Karpas-422 (cell line): Measurements from ENCODE around the gene PPP1R12C. TPM values are rescaled to one million over a fixed set of nuclear protein-coding genes. Genes with fewer than 3 reads are reported as not detected.

Experiments
- DNase-seq: peaks from one replicate; pipeline ENCODE4 v3.0.0-alpha.2; 2015
- H2AFZ ChIP-seq: fragments of 200-600 bp; sonication (generic); 2 replicates; pipeline ENCODE4 v1.6.1; 2014; ENCODE audit warnings: antibody characterized with exemption, low read length, mixed read lengths
- H3K27ac ChIP-seq: fragments of 200-600 bp; sonication (generic); 2 replicates; pipeline ENCODE4 v1.5.1; 2014; ENCODE audit warnings: mild to moderate bottlenecking, low read length, moderate library complexity
- H3K27me3 ChIP-seq: fragments of 200-600 bp; sonication (generic); 2 replicates; pipeline ENCODE4 v1.6.1; 2014; ENCODE audit warnings: low read length, mixed read lengths
- H3K36me3 ChIP-seq: fragments of 200-600 bp; sonication (generic); 2 replicates; pipeline ENCODE4 v1.6.1; 2014; ENCODE audit warnings: low read length, mixed read lengths; ENCODE audit not compliant: insufficient read depth
- H3K4me1 ChIP-seq: fragments of 200-600 bp; sonication (generic); 2 replicates; pipeline ENCODE4 v1.6.1; 2014; ENCODE audit warnings: mild to moderate bottlenecking, low read length, mixed read lengths
- H3K4me2 ChIP-seq: fragments of 200-600 bp; sonication (generic); 2 replicates; pipeline ENCODE4 v1.6.1; 2014; ENCODE audit warnings: low read length, low read depth, mild to moderate bottlenecking; ENCODE audit not compliant: poor library complexity, severe bottlenecking
- H3K4me3 ChIP-seq: fragments of 200-600 bp; sonication (generic); 2 replicates; pipeline ENCODE4 v1.5.1; 2014; ENCODE audit warnings: mild to moderate bottlenecking, antibody characterized with exemption, low read length, mixed read lengths
- H3K79me2 ChIP-seq: fragments of 200-600 bp; sonication (generic); 2 replicates; pipeline ENCODE4 v1.6.1; 2014; ENCODE audit warnings: mild to moderate bottlenecking, low read length, mixed read lengths
- H3K9ac ChIP-seq: fragments of 200-600 bp; sonication (generic); 2 replicates; pipeline ENCODE4 v1.6.0; 2014; ENCODE audit warnings: low read length
- H3K9me2 ChIP-seq: fragments of 200-600 bp; sonication (generic), shearing (Covaris generic); replicated peaks from 2 replicates; pipeline ENCODE4 v1.6.0; 2014; ENCODE audit warnings: mild to moderate bottlenecking, low read length, moderate library complexity; ENCODE audit not compliant: insufficient read depth
- H3K9me3 ChIP-seq: fragments of 300-700, 200-600 bp; sonication (generic); 2 replicates; pipeline ENCODE4 v1.6.1; 2014; ENCODE audit warnings: low read length, mixed read lengths
- H4K20me1 ChIP-seq: fragments of 200-600 bp; sonication (generic); 2 replicates; pipeline ENCODE4 v1.6.1; 2014; ENCODE audit warnings: mild to moderate bottlenecking, antibody characterized with exemption, low read length, low read depth; ENCODE audit not compliant: insufficient read depth
- total RNA-seq: library from RNA; depleted of rRNA; stranded (reverse); fragments of >200 nt; shearing (Covaris generic); gene quantifications from 2 replicates; pipeline ENCODE4 v1.2.3, GENCODE V29; 2014; ENCODE audit warnings: low replicate concordance; rRNA removed

PPP1R12C gene
- 81.8 and 267 TPM in 2 replicates for total RNA-seq

DNA sequence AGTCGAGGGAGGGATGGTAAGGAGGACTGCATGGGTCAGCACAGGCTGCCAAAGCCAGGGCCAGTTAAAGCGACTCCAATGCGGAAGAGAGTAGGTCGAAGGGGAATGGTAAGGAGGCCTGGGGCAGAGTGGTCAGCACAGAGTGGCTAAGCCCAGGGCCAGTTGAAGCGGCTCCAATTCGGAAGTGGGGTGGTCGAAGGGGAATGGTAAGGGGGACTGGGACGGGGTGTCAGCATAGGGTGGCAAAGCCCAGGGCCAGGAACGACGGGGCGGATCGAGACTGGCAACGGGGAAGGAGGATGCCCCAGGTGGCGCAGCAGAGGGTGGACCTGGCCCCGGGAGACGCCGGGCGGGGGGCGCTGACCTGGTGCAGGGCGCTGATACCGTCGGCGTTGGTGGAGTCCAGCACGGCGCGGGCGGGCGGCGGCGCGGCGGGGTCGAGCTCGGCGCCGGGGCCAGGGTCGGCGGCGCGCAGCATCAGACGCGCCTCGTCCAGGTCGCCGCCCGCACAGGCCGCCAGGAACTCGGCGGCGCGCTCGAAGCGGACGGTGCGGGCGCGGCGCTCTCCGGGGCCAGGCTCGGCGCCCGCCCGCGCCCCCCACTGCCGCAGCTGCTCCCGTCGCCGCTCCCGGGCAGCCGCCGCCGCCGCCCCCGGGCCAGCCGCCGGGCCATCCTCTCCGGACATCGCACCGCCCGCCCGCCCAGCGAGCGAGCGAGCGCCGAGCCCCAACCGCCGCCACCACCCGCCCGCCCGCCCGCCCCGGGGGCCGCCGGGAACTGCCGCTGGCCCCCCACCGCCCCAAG is at the start of gene PPP1R12C:
Gene PPP1R12C, minus strand, starts transcription at position 779 of the 804 bp plus-strand sequence. Its CDS starts 94 bp downstream, at position 685.
- H3K27ac ChIP-seq, result peak within 1 kb of the TSS; percentile 82
- peaks cover 59% of the 10 kb centered on the region for H3K79me2 ChIP-seq
- H3K4me3 ChIP-seq, result peak within 1 kb of the TSS; percentile 93
- no peaks in the 10 kb centered on the region for H3K9me2 ChIP-seq
- peaks cover 48% of the 10 kb centered on the region for H4K20me1 ChIP-seq
- peaks cover 8% of the 10 kb centered on the region for H3K36me3 ChIP-seq
- peaks cover 71% of the 10 kb centered on the region for H3K4me1 ChIP-seq
- H3K27me3 ChIP-seq, result no peaks in the 10 kb centered on the region
- H3K9me3 ChIP-seq, result no peaks in the 10 kb centered on the region
- H3K9ac ChIP-seq, result peak within 1 kb of the TSS; percentile 86
- peak; percentile 68 for DNase-seq
- H3K4me2 ChIP-seq, result peak within 1 kb of the TSS; percentile 99
- H2AFZ ChIP-seq, result peak within 1 kb of the TSS; percentile 41

DNA sequence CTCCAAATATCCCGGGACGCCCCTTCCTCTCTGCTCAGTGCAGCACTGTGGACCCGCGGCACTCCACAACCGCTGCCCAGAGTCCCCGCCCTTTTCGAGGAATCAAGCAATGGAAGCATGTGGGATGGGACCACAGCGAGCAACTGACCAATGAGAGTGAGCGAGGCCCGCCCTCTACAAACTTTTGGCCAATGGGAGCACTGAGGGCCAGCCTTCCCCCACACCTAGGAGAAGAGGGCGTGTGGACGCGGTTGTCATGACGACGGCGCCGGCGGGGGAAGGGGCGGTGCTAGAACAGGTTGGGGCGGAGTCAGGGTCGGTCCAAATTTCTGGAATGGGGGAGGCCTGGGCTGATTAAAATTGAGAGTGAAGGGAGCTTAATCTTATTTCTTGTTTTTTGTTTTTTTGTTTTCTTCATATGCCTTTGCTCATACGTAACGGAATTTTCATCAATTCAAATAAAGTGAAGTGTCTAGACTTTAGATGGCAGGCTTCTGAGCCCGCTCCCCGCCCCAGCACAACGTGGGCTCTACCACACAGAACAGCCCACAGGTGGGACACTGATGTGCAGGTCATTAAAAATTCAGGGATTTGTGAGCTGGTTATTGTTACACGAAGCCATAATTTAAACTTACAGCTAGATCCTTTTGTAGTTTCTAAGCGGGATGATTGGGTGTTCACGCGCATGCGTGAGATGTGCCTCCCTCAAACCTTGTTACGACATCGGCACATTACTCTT is 49.3 kb upstream of the PPP1R12C start, which contains the start of gene DNAAF3:
Gene DNAAF3, minus strand, starts transcription at position 84 of the 739 bp plus-strand sequence. CDS start 200 bp downstream, outside the sequence.
- H3K36me3 ChIP-seq, result no peaks in the 10 kb centered on the region
- no peak within 1 kb of the TSS for H3K4me3 ChIP-seq
- no peak within 1 kb of the TSS for H3K27ac ChIP-seq
- no peak within 1 kb of the TSS for H3K9ac ChIP-seq
- H3K9me3 ChIP-seq, result no peaks in the 10 kb centered on the region
- no peak within 1 kb of the TSS for H2AFZ ChIP-seq
- no peaks in the 10 kb centered on the region for H4K20me1 ChIP-seq
- no peaks in the 10 kb centered on the region for H3K4me1 ChIP-seq
- H3K27me3 ChIP-seq, result no peaks in the 10 kb centered on the region
- H3K79me2 ChIP-seq, result no peaks in the 10 kb centered on the region
- DNase-seq, result peak; percentile 97
- no peak within 1 kb of the TSS for H3K4me2 ChIP-seq
- H3K9me2 ChIP-seq, result no peaks in the 10 kb centered on the region

DNA sequence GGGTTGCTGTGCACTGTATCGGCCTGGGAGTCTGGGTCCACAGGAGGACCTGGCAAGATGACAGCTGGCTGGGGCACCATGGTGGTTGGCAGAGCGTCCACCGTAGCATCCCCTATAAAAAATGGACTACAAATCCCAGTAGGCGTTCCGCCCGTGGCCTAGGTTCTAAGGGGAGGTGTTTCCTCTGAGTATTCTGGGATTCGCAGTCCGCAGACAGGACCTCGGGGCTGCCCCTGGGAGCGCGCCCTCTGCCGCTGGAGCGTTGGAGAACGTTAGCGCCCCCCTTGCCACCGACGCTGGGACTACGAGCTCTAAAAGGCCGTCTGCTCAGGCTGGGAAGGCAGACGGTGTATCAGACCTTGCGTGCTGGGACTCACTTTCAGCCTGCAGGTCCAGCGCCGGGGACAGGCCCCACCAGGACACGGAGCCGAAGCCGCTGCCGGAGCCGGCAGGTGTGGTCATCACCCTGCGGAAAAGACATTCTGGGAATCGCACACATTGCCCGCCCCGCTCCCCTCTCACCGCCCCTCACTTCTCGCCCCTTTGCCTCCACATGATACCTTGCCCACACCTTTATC is 48.6 kb upstream of the PPP1R12C start:
- H2AFZ ChIP-seq, result no peak overlapping the region
- H3K4me2 ChIP-seq, result no peak overlapping the region
- H3K27me3 ChIP-seq, result no peaks in the 10 kb centered on the region
- no peaks in the 10 kb centered on the region for H3K9me2 ChIP-seq
- no peaks in the 10 kb centered on the region for H3K9me3 ChIP-seq
- no peak overlapping the region for H3K27ac ChIP-seq
- H4K20me1 ChIP-seq, result no peaks in the 10 kb centered on the region
- H3K4me3 ChIP-seq, result no peak overlapping the region
- no peaks in the 10 kb centered on the region for H3K36me3 ChIP-seq
- H3K9ac ChIP-seq, result no peak overlapping the region
- no peaks in the 10 kb centered on the region for H3K4me1 ChIP-seq
- H3K79me2 ChIP-seq, result no peaks in the 10 kb centered on the region
- DNase-seq, result peak; percentile 27

DNA sequence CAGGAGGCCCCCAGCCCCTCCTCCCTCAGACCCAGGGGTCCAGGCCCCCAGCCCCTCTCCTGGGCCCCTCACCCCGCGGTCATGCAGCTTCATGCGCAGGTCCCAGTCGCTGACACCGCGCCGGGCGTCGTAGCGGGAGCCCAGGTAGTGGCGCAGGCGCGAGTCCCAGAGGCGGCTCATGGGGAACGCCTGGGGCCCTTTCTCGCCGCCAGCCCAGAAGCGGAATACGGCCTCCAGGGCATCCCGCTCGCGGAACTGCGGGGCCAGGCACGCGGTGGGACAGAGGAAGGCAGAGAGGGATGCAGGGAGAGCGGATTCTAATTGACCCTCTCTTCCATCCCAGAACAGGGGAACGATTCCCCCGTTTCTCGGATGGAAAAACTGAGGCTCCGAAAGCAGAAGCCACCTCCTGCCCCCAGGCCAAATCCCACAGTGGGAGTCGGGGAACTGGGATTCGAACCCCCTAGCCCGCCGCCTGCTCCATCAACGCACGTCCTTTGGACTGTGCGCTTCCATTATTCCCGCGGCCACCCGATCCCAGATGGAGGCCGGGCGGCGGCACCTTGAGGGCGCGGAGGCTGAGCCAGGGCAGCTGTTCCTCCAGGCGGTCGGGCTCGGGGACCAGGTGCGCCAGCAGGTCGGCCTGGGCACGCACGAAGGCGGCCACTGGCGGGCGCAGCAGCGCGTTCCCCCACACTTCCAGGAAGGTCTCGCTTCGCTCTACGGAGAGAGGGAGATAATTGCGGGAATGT is 44.3 kb upstream of the PPP1R12C start:
- Histone ChIP-seq H4K20me1 (no peaks in the 10 kb centered on the region), H3K9ac (no peak overlapping the region), H3K79me2 (no peaks in the 10 kb centered on the region), H3K36me3 (no peaks in the 10 kb centered on the region), H3K27me3 (no peaks in the 10 kb centered on the region), H3K4me3 (no peak overlapping the region), H3K27ac (no peak overlapping the region), H3K9me2 (no peaks in the 10 kb centered on the region), H3K4me2 (no peak overlapping the region), H3K9me3 (no peaks in the 10 kb centered on the region), H2AFZ (no peak overlapping the region), H3K4me1 (no peaks in the 10 kb centered on the region; the same call in 1 of the 2 replicates)
- no peak for DNase-seq

DNA sequence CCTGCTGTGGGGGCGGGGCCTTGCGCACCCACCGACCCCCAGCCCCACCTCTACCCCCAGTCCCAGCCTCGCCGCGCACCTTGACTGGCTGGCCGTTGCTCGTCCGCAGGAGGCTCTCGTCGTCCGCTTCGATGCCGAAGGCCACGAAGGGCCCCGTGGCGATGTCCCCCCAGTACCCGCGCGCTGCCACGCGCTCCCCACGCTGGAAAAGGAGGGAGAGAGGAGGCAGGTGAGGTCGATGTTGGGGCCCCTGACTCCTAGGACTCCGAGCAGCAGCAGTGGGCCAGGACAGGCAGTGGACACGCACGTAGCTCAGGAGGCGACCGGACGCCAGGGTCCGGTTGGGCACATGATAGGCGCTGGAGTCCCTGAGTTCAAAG is 43.5 kb upstream of the PPP1R12C start:
- DNase-seq, result no peak
- Histone ChIP-seq H3K9me2 (no peaks in the 10 kb centered on the region), H3K79me2 (no peaks in the 10 kb centered on the region), H3K4me3 (no peak overlapping the region), H2AFZ (no peak overlapping the region), H3K36me3 (no peaks in the 10 kb centered on the region), H4K20me1 (no peaks in the 10 kb centered on the region), H3K4me1 (no peaks in the 10 kb centered on the region; the same call in 1 of the 2 replicates), H3K9ac (no peak overlapping the region), H3K27ac (no peak overlapping the region), H3K9me3 (no peaks in the 10 kb centered on the region), H3K27me3 (no peaks in the 10 kb centered on the region), H3K4me2 (no peak overlapping the region)

DNA sequence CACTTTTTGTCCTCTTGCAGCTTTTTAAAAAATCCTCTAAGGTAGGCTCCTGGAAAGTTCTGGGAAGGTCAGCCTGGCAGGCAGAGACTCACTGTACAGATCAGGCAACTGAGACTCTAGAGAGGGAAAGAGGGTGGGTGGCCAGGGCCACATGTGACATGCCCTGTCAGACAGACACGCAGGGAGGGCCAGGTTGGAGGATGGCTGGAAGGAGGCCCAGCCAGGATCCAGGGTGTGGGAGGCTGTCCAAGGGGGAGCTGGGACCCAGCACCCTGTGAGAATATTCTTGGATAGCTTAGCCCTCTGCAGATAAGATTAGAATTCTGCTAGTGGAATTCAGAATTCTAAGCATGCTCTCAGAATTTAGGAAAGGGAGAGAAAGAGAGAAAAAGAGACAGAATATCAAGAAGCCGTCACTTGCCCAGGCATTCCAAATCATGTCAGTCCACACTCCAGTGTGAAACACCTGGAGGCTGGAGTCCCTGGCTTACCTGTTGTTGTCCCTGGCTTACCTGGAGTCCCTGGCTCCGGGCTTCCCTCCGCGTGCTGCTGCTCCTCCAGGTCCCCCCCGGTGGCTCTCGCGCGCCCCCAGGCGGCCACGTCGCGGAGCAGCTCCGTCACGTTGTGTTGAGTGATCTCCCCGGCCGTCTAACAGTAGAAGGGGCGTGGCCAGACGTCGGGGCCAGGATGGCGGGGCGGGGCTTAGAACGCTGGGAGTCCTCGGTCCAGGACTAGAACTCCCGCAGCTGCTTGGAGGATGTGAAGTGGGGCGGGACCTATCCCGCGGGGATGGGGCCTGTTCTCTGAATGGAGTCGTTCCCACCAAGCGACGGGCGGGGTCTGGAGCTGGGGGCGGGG is 42.9 kb upstream of the PPP1R12C start:
- Histone ChIP-seq H3K79me2 (no peaks in the 10 kb centered on the region), H4K20me1 (no peaks in the 10 kb centered on the region), H3K9ac (peak overlapping the region; percentile 29), H3K27me3 (no peaks in the 10 kb centered on the region), H3K9me3 (no peaks in the 10 kb centered on the region), H3K36me3 (no peaks in the 10 kb centered on the region), H3K4me3 (no peak overlapping the region), H3K9me2 (no peaks in the 10 kb centered on the region), H3K27ac (no peak overlapping the region), H2AFZ (no peak overlapping the region), H3K4me2 (peak overlapping the region; percentile 5), H3K4me1 (no peaks in the 10 kb centered on the region; the same call in 1 of the 2 replicates)
- peak; percentile 99 for DNase-seq
